CD4-positive, alpha-beta T cell treated with Interleukin-2 at 100 ng/mL for 4 hours (primary cell): ENCODE results near the gene CDK6.

Experiments
- DNase-seq: peaks from one replicate; pipeline ENCODE4 v3.0.0-alpha.2; 2020; ENCODE audit warnings: low spot score

Gene CDK6

DNA sequence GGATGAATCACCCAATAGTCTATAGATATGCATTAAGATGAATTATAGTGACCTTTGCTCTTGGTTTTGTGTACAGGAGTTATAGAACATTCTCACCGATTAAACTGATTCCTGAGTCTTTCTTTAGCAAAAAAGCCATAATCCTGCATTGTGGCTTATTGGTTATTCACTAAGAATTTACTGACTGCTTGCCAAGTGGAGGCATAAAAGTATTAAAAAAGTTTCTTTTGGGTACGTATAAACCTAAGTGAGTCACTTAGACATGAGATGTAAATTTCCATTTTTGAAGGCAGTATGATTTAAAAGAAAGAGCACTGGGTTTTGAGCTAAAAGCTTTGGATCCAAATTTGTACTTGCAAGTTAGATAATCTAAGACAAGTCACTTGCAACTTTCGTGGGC, 100.7 kb downstream of the CDK6 start:
- no peak for DNase-seq

DNA sequence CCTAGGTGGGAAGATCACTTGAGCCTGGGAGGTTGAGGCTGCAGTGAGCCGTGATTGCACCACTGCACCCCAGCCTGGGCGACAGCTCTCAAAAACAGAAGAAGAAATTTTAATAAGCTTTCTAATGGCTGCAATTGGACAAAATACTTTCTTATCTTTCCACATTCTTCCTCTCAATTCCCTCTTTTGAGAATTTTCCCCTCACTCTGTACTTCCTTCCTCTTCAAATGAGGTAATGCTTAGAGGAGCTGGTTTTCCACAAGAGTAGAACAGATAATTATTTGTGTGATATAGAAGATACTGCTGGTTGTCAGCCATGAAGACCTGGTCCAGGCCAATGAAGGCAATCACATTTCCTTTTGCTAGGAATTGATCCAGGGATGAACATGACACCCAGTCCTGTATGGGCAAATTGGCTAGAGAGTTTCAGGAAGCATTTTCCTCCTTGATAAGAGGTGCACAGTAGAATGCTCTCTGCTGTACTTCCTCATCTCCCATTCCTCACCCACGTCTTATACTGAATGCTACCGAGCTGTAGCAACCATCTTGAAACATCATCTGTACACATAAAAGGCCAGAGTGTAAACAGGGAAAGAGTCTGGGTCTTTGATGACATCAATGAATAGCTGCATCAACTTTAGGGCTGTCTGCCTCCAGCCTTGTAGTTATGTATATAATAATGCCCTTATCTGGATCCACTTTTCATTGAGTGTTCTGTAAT, 103.9 kb downstream of the CDK6 start:
- DNase-seq = no peak

GRCh38 chr7:92731335-92732063, 104.9 kb downstream of the CDK6 start:
- no peak for DNase-seq

GRCh38 chr7:92730808-92731207, 105.6 kb downstream of the CDK6 start:
- no peak for DNase-seq

DNA sequence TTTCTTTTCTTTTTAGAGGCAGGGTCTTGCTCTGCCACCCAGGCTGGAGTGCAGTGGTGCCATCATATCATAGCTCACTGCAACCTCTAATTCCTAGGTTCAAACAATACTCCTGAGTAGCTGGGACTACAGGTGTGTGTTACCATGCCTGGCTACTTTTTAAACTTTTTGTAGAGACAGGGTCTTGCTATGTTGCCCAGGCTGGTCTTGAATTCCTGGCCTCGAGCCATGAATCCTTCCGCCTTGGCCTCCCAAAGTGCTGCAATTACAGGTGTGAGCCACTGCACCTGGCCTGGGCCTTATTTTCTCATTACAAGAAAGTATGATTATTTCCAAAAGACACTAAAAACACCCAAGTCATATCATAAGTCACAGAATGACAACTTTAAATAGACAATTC, 106.6 kb downstream of the CDK6 start:
- DNase-seq = no peak

DNA sequence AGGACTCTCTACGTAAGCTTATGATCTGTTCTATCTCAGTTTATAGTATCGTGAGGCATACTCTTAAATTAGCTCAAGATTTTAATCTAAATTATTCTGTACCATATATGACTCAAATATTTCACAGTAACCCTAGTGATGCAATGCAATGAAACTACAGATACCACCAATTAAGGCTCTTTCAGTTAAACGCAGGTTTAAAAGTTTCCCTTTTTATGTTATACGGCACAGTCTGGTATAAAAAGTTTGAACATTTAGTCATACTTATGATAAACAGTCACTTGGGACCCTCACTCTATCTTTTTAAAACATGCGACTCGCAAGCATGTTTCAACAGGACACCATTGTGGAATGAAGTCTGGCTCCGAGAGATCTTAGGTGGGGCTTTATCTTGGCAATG, 107.2 kb downstream of the CDK6 start:
- no peak for DNase-seq

- no peak for DNase-seq
These were observed 108.6 kb downstream of the CDK6 start for GRCh38 chr7:92727755-92728154.

DNA sequence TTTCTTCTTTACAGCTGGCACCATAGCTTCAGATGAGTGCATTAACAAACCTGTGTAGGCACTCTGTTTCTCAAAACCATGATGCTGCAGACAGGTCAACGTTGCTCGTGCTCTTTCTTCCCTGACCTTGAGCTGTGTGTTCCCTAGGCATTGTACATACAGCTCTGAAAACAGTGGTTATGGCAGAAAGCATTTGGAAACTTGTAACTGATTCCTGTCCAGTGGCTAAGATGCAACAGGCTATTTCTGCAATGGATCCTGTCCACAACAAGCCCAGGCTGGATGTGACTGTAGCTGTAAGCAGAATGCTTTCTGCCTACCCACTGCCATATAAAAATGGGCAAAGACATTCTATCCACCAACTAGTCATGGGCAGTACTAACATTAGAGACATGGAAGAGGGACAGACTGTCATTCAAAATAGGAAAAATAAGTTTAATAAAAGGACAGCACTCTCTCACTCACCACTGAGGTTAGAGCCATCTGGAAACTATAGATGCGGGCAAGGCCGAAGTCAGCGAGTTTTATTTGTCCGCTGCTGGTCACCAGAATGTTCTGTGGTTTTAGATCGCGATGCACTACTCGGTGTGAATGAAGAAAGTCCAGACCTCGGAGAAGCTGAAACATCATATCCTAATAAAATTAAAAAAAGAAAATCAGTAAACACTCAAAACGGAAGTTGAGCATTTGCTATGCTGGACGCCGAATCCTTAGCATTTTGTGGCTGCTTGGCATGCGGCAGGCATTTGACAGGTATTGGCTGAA, 111.0 kb downstream of the CDK6 start:
- DNase-seq = no peak

- DNase-seq = no peak
These were observed 112.4 kb downstream of the CDK6 start for GRCh38 chr7:92723943-92724342.

DNA sequence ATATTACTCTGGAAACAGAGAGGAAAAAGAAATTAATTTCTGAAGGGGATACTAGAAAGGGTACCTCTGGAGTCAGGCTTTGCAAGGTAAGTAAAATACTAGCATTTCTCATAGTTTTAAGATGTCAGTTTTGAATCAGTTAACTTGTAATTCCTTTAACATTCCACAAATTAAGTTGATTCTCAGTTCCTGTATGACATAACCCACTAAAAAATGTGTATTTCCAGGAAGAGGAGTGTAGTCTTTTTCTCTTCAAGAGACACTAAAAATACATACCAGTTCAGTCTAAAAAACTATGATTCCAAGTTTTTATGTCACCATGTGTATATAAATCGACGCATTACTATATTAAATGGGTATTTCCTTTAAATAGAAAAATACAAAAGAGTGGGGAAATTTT, 113.2 kb downstream of the CDK6 start:
- no peak for DNase-seq

- DNase-seq = no peak
These were observed 113.8 kb downstream of the CDK6 start for GRCh38 chr7:92722541-92722940.

GRCh38 chr7:92720604-92721350, 115.6 kb downstream of the CDK6 start:
- no peak for DNase-seq

- peak; percentile 63 for DNase-seq
These were observed 118.2 kb downstream of the CDK6 start for GRCh38 chr7:92717993-92718716.

GRCh38 chr7:92717623-92717992, 118.8 kb downstream of the CDK6 start:
- DNase-seq = no peak

- DNase-seq = no peak
These were observed 119.4 kb downstream of the CDK6 start for GRCh38 chr7:92716825-92717580.

- DNase-seq = no peak
These were observed 120.4 kb downstream of the CDK6 start for GRCh38 chr7:92715963-92716362.

GRCh38 chr7:92714767-92715166, 121.6 kb downstream of the CDK6 start:
- no peak for DNase-seq

GRCh38 chr7:92714280-92714679, 122.1 kb downstream of the CDK6 start:
- DNase-seq = no peak

DNA sequence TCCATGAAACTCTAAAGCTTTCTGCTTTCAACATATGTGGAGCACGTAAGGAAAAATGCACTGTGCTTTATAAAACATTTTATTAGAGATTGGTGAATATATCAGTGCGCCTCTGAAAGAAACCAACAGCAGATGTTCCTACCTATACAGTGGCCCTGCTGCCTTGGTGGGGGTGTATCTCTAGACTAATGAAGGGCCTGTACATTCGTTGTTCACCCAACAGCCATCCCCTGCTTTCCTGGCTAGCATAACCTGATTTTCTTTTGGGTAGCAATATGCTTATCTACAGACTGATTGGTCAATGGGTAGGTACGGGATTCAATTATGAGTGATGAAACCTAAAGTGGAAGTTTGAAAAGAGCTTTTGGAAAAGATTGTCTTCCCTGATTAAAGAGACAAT, 126.5 kb downstream of the CDK6 start:
- DNase-seq = no peak

- no peak for DNase-seq
These were observed 127.2 kb downstream of the CDK6 start for GRCh38 chr7:92709150-92709549.
